OCI-M1 (cell line): ENCODE results near the gene MICAL3.

Source experiments
- DNase-seq: peaks from one replicate; lab custom pipeline; 2025; lab: John Stamatoyannopoulos, UW

The MICAL3 gene

DNA sequence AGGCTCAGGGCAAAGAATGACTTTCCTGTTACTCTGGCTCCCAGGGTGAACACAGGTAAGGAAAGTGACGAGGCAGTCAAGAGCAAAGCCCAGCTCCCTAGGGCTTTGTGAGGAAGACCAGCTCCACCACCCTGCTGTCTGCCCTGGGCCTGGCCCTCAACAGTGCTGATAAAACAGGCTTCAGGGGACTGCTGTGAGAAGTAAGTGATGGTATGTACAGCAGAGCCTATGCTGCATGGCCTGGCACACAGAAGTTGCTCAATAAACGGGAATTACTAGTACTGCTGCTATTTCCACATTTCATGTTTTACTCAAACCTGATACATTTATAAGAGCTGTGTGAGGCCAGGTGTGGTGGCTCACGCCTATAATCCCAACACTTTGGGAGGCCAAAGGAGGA lies 50.3 kb downstream of the MICAL3 start:
- DNase-seq: no peak

DNA sequence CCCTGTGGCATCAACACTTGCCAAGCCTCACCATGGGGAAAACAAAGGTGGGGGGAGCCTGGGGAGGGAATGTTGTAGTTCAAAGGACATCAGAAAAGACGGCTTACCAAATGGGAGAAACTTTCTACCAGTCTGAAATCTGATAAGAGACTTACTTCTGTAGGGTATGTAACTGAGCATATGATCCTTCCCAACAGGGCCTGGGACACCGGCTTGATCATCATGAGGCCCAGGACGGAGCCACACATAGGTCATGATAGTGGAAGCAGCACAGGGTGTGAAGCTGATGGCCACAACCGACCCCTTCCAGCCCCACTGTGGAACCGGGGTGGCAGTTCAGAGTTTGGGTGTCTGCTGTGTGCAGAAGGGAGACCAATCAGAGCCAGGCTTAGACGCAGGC lies 51.1 kb downstream of the MICAL3 start:
- no peak for DNase-seq

DNA sequence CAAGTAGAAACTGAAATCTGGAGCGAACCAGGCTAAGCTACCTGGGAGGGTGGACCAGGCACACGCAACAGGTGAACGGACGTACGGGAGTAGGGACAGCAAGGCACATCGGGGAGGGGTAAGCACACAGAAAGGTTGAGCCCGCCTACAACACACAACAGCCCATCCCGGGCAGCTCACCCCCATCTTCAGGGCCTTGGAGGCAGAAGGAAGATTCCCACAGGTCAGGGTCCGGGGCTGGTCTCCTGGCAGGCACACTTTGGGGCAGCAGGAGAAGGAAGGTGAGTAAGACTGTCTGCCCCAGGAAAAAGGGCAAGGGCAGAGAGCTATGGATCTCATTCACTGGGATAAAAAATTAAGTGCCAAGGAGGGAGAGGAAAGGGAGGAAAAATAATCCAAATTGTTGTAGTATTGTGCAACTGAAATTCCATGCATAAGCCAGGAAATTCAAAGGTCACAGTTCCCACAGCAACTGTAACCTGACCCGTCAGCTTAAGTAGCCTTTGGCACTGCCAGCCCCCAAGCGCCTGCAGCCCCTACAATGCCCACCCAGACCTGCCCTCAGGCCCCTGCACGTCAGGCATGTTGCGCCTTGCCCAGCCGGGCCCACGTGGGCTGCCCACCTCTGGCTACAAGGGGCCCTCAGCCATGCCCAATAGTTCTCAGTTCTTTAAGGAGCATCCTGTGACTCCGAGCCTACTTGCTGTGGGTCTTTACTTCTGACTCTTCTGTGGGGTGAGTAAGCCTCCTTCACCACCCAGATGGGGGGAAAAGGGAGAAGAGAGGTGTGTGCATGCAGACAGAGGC lies 51.8 kb downstream of the MICAL3 start:
- DNase-seq: no peak

DNA sequence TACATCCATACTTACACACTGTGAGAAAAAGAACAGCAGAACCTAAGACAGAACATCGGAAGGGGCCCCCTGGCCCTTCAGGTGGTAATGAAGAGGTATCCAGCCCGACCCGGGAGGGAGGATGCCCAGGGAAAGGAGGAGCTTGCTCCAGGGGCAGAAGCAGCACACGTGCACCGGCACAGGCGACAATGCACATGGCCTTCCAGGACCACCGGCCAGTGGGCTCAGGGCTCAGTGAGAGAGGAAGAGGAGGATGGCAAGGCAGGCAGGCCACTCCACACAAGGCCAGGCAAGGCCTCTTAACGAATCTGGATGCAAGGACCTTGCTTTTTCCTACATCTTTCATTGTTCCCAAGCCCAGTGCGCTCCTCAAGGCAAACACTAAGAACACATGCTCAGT lies 52.6 kb downstream of the MICAL3 start:
- no peak for DNase-seq

DNA sequence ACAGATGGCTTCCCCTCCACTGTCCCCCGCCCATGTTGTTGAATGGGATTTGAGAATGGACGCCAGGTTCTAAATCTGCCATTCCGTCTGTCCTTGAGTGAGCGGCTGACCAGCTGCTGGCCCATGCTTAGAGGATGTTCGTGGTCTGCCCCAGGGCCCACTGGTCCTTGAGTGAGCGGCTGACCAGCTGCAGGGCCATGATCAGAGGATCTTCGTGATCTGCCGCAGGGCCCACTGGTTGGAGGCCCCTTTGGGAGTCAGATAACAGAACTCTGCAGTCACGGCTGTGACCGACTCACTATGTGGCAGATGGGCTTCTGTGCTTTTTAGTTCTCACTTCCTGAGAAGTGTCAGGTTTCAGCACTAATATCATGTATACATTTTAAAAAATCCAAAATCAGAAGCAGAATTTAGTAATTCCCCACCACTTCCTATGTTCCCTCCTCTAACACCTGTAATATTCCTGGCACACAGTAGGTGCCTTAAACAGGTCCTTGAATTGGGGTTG lies 54.1 kb downstream of the MICAL3 start:
- peak; percentile 85 for DNase-seq

DNA sequence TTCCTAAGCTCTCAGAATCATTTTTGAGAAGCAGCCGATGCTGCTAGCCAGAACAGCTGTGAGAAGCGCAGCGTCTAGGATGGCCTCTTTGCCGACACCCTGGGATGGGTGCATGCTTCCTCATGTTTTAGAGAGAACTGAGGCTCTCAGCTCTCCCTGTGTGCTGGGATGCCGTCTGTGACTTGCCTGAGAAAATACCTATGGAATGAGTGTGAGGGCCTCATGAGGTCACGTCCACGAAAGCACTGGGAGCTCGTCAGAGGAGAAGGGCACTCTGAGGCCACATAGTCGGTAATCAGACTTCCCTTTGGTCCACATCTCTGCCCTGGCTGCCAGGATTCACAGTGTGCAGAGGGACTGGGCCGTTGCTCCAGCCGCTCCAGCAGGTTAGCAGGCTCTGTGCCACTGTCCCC lies 54.7 kb downstream of the MICAL3 start:
- DNase-seq: no peak

DNA sequence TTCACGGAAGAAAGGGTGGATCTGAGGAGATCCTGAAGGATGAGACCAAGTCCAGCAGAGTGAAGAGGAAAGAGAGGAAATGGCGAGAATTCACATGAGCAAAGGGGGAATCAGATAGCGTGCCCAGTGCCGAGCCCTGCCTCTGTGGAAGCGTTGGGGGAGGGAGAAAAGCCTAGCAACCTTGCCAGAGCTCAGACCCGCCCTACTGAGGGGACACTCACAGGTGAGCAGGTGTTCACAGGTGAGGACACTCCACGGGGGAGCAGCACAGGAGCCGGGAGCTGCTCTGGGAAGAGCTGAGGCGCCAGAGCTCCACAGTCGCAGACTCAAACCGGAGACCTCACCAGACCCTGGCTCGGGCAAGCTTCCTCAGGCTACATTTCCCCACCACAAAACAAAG lies 56.2 kb downstream of the MICAL3 start:
- no peak for DNase-seq

DNA sequence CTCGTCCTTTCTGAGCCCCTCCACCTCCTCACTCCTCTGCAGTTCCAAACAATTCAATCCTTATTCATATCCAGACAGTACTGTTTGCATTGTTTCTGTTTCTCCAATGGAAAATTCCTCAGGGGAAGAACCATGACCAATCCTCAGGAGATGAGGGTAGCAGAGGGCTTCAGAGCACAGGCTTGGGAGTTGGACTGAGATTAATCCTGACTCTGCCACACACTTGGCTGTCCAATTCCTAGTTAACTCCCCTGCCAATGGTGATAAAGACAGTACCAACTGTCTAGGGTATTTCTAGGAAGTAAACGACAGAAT lies 58.0 kb downstream of the MICAL3 start:
- DNase-seq: no peak

DNA sequence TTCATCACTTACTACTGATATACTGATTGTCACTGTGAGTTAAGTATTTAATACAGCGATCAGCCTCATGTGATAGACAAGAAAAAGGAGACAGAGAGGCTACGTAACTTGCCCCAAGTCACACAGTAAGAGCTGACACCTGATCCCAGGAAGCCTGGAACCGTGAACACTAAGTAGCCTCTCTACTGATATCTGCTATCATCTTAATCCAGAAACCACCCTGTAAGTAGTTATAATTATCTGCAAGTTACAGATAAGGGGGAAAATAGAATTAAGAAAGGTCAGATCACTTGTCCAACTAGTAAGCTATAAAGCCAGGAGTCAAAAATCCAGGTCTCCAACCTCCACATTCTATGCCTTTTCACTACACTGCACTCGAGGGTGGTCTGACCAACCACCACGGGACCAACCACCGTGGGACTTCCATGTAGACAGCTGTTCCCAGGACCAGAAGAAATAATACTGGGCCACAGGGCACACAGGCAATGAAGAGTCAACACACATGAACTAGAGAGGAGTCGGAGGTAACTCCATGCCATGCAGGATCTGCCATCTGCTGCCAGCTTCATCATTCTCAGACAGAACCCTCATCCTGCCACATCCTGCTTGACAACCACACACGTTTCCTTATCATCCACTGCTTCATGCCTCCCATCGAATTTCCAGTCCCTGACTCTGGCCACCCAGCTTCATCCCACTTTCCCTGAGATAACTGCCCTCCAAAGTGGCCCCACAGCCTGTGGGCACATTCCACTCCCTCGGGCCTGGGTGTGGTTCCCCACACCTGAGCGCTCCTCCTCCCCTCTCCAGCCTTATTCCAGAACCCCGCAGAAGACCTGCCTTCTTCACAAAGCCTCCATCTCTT lies 58.6 kb downstream of the MICAL3 start:
- peak; percentile 66 for DNase-seq

DNA sequence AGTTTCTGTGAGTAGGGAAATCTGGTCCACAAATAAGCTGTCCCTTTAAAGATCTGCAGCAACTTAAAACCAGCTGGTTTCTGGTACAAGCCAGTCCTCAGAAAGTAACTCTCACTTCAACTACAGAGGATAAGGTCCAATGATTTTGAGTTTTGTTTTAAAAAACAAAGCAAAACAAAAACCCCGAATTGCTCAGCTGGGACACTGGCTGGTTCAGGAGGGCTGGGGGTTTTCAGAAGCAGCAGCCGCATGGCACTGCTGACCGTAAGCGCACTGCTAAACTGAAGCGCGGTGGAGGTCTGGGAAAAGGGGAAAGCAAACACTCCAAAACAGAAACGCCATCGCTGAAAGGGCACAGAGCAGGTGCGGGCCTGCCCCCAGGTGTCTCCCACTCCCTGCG lies 59.7 kb downstream of the MICAL3 start:
- DNase-seq: no peak

DNA sequence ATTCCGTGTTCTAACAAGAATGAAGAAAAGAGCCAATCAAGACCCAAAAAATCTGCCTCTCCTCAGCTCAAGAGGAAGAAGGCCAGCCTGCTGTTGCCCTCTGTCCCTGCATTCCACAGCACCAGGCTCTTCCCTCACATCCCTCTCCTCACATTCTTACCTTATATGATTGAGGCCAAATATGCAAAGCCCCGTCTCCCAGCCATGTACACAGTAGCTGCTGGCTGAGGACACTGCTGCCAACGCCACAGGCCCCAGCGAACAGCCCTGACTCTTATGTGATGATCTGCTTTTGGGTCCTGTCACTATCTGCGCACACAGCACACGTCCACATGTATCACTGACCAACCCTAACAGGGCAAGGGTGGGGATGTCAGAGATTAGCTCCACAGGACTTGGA lies 60.2 kb downstream of the MICAL3 start:
- DNase-seq: no peak

DNA sequence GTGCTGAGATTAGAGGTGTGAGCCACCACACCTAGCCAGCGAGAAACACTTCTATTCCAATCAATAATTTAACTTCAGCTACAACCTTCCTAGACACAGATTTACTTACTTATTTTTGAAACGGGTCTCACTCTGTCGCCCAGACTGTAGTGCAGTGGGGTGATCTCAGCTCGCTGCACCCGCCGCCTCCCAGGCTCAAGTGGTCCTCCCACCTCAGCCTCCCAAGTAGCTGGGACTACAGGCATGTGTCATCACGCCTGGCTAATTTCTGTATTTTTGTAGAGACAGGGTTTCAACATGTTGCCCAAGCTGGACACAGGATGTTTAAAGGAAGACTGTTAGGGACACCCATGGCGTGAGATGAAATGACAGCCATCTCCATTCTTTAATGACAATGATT lies 61.3 kb downstream of the MICAL3 start:
- DNase-seq: no peak

DNA sequence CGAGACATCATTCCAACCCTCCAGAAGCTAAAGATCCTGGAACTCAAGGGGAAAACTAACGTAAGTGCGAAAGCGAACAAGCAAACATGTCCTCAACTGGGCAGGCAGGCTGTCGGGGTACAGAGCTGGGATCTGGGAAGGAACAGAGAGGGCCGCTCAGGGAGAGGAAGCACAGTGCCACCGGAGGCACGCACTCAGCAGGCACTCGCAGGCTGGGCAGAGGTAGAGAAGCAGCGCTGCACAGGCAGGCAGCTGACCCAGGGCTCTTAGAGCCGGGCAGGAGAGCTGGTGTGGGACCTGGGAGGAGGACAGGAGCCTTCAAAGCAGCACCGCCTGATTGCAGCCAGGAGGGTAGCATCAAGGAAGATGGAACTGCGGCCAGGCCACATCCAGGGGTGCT lies 62.2 kb downstream of the MICAL3 start:
- DNase-seq: no peak

DNA sequence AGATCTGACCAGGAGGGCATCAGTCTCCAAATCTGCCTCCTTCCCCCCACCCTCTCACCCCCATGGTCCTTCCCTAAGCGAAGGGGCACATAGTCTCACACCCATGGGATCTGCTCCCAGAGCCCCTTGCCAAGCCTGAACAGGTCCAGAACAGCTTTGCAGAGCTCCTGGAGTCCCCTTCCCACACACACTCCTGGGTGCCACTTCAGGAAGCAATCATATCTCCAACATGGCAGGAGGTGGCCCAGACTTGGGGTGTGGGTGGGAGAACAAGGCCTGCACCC lies 63.0 kb downstream of the MICAL3 start:
- DNase-seq: no peak

DNA sequence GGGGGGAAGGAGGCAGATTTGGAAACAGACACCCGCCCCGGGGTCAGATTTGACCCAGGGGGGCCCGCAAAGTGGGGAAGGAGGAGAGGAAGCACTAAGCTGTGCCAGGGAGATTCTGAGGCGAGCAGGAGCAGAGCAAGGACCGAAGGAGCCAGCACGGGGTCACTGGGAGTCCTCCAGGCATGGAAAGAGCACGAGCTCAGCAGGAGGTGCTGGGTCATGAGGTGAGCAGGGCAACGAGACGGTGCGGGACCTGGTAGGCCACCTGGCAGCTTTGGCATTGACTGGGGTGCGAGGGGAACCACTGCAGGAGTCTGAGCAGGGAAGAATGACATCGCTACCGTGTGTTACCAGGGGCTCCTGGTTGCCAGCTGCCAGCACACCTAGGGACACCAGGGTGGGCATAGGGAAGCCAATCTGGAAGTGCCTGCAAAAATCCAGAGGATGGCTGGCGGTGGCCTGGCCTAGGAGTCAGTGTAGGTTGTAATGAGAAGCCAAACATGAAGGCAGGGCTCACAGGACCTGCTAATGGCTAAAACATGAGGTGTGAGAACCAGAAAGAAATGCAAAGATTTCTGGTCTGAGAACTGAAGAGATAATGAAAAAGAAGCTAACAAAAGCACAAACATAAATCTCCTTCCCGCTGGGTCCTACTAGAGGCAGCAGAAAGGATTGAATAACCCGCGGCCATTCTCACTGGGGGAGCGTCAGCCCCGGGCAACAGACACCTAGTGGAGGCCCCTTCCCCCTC lies 63.5 kb downstream of the MICAL3 start:
- DNase-seq: no peak

DNA sequence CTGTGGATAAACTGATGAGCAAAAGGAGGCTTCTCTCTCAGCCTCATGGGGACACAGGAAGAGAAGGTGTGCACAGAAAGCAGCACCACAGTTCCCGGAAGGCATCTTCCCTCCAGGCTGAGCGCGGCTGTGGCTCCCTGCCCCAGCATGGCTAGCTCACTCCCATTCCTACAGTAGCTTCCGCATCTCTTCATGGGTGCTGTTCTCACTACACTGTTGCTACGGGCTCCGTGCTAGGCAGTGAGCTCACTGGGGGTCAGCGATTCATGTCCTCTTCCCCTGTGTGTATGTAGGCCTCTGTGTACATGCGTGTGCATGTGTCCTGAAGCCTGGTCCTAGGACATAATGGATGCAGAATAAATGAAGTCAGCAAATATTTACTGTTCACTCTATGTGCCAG lies 64.3 kb downstream of the MICAL3 start:
- no peak for DNase-seq

DNA sequence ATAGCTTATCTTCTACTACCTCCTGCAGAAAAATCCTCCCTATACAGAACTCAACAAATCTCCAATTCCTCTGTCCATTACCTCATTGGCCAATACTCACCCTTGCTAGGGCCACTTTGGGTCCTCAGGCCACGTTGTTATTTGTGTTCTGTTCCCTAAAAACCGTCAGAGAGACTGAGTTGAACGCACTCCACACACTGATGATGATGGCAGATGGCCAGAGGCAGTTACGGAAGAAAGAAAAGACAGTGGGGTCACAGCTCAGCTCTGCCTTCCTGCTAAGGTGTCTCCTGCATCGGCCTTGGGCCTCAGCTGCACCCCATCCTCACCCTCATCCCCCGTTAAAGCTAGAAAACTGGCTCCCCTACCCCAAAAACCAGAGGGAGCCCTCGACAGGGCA lies 66.2 kb downstream of the MICAL3 start:
- no peak for DNase-seq

DNA sequence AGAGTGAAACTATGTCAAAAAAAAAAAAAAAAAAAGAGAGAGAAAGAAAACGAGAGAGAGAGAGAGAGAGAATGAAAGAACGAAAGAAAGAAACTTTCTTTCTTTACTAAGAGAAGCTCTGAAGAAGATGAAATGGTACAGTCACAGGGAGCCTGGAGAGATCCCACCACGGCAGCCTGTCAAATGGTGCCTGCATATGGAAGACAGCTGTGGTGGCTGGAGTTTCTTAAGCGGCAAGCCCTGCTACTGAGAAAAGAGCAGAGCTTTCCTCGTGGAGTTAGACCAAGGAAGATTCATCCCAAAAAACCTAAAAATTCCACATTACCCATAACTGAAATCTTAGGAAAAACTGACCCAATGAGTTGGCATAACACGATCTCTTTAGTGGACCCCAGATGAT lies 66.7 kb downstream of the MICAL3 start:
- no peak for DNase-seq

DNA sequence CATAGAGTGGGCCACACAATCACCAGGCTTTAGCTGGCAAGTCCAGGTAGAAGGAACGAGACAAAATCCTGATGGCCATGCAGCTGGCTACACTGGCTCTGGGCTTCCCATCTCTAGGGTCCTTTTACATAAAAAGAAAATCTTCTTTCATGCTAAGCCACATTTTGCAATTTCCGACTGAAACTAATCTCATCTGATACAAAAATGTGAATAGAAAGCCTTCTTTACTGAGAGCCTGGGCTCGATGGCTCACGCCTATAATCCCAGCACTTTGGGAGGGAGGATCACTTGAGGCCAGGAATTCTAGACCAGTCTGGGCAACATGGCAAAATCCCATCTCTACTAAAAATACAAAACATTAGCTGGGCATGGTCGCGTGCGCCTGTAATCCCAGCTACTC lies 67.2 kb downstream of the MICAL3 start:
- no peak for DNase-seq

DNA sequence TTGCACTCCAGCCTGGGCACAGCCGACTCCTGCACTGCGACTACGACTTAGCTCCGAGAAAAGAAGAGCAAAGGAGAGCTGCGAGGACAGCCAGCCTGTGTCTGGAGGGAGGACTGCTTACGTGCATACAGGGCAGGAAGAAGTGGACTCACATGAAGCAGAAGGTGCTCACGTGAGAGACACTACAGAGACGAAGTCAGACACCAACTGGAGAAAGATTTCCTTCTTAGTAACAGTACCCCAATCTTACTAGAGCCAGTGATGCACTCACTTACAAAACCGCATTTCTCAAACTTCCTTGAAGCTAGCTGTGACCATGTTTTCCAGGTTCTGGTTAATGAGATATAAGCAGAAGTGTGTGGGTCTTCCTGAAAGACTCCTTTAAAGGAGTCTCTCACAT lies 67.7 kb downstream of the MICAL3 start:
- DNase-seq: no peak

DNA sequence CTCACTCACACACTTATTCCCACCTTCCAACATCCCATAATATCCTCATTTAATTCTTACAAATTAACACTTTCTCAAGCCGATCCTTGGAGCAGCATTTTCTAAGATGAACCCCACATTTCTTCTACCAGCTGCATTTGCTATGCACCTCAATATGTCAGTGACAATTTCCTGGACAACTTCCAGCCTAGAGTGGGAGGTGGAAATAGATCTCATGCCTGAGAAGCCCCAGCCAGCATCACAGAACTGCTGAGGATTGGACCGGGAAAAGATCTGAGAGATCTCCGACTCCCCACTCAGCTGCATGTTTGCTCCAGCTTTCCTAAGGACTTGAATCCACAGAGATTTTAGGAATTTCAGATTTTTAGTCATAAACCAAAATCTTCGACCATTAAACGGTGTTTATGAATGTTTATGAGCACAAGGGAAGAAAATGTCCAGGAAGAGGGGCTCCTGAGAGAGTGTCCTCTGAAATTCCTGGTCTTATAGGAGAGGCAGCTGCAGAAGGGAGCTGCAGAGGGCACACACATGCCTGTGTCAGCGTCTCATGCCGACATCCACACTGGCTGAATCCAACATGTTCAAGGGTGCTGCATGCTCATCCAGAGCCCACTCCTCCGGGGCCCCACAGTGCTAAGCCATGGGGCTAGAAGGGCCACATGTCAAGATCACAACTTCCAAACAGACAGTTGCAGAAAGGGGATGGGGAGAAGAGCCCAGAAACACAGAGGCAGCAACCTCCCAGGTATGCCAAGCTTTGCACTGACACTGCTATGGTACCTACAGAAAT lies 68.6 kb downstream of the MICAL3 start:
- DNase-seq: no peak
